GM23338 (cell line): ENCODE results near the gene SP8. TPM values are rescaled to one million over a fixed set of nuclear protein-coding genes. Genes with fewer than 3 reads are reported as not detected.

Experiments used
- CTCF ChIP-seq, 2 experiments: fragments of 200-600 bp in 1 of 2; sonication (generic) in 1 of 2; conservative IDR thresholded peaks; 2 replicates each; pipeline versions ENCODE4 v1.5.1 to v1.6.1; 2016 to 2017; ENCODE audit warnings: antibody characterized with exemption in 2 of 2, low read depth in 2 of 2, mild to moderate bottlenecking in 2 of 2, moderate library complexity in 1 of 2
- EZH2phosphoT487 ChIP-seq: fragments of 200-600 bp; sonication (generic); IDR thresholded peaks from one replicate; pipeline ENCODE4 v1.8.1; 2018; ENCODE audit warnings: antibody characterized with exemption; ENCODE audit not compliant: unreplicated experiment
- JUNB ChIP-seq: IDR thresholded peaks from one replicate; pipeline ENCODE4 v1.6.1; 2016; ENCODE audit warnings: antibody characterized with exemption; ENCODE audit not compliant: unreplicated experiment
- POLR2AphosphoS5 ChIP-seq: IDR thresholded peaks from 2 replicates; pipeline ENCODE4 v1.6.1; 2016; ENCODE audit warnings: antibody characterized with exemption, low read depth
- STAT1 ChIP-seq: IDR thresholded peaks from one replicate; pipeline ENCODE4 v1.6.1; 2016; ENCODE audit warnings: antibody characterized with exemption; ENCODE audit not compliant: unreplicated experiment
- ZNF114 ChIP-seq: fragments of 250-450 bp; sonication (Bioruptor Pico); IDR thresholded peaks from 2 replicates; pipeline ENCODE4 v1.5.0; 2020; ENCODE audit warnings: mild to moderate bottlenecking, moderate library complexity
- ZNF462 ChIP-seq: fragments of 250-450 bp; sonication (Bioruptor Pico); IDR thresholded peaks from 2 replicates; pipeline ENCODE4 v1.5.0; 2020; ENCODE audit warnings: mild to moderate bottlenecking, moderate library complexity
- polyA plus RNA-seq: library from polyadenylated mRNA; unstranded; fragments of >200 nt; fragmentation: Nextera tagmentation; extraction: Ambion mirVana; gene quantifications from 2 replicates; pipeline ENCODE4 v1.2.1, GENCODE V29; 2016
- total RNA-seq: library from RNA; depleted of rRNA; stranded (reverse); fragments of >200 nt; shearing (Covaris generic); gene quantifications from 2 replicates; pipeline ENCODE4 v1.2.3, GENCODE V29; 2014

The SP8 gene
- total and polyA plus RNA-seq, 2 experiments from 2014 or later, result 3.7 to 6.7 TPM

- TF ChIP-seq ZNF462 (CRISPR knock-in tag) (no peak), JUNB (no peak), CTCF (conservative IDR thresholded peaks at IDR 0.05; ENCODE audit: low read depth in 2 of 2) (no peak), POLR2AphosphoS5 (no peak; the same call in 1 of the 2 replicates), ZNF114 (CRISPR knock-in tag) (no peak), STAT1 (no peak), EZH2phosphoT487 (no peak)
Observed at GRCh38 chr7:20798081-20798693, 11.5 kb upstream of the SP8 start (continued).
